ENCODE data around the gene ATXN2.

DNA sequence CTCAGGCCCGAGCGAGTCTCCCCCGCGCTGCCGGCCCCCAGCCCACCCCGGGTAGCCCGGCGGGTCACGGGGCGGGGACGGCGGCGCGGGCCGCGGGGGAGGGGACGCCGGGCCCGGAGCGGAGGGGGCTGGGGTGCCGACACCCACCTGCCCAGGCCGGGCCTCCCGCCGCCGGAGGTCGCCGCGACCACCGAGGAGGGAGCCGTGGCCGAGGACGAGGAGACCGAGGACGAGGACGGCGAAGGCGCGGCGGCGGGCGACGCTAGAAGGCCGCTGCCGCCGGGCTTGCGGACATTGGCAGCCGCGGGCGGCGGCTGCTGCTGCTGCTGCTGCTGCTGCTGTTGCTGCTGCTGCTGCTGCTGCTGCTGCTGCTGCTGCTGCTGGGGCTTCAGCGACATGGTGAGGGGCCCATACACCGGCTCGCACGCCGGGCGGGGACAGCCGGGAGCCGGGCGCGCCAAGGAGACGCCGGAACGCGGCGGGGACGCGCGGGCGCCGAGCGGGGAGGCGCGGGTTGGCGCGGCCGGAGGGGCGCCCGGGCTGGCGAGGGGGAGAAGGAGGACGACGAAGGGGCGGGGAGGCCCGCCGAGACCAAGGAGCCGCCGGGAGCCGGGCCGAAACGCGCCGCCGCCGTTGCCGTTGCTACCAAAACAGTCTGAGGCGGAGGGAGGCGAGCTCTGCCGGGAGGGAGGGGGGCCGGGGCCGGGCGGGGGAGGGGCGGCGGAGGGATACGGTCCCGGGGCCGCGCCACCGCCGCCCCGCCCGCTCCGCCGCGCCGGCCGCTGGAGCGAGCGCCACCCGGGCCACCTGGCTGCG is at the start of gene ATXN2:
- TF ChIP-seq RAD21 (IDR thresholded peaks at IDR 0.05; ENCODE audit: low read depth): no peak
- TF ChIP-seq TAF1 (IDR thresholded peaks at IDR 0.05; ENCODE audit: low read depth): no peak
- no peak for TF ChIP-seq CEBPB (IDR thresholded peaks at IDR 0.05)
- TF ChIP-seq EP300 (IDR thresholded peaks at IDR 0.05; ENCODE audit: borderline replicate concordance): no peak
- TF ChIP-seq ZBTB7A (IDR thresholded peaks at IDR 0.05; ENCODE audit: low read depth): 0 out of 2 replicates have a peak, but pooled peaks have one; percentile 21
- no peak; the same call in 1 of the 2 replicates for TF ChIP-seq YY1 (IDR thresholded peaks at IDR 0.05; ENCODE audit: low read depth)
- no peak for TF ChIP-seq CREB1 (IDR thresholded peaks at IDR 0.05; ENCODE audit: low read depth)
- TF ChIP-seq, protein P1, sequence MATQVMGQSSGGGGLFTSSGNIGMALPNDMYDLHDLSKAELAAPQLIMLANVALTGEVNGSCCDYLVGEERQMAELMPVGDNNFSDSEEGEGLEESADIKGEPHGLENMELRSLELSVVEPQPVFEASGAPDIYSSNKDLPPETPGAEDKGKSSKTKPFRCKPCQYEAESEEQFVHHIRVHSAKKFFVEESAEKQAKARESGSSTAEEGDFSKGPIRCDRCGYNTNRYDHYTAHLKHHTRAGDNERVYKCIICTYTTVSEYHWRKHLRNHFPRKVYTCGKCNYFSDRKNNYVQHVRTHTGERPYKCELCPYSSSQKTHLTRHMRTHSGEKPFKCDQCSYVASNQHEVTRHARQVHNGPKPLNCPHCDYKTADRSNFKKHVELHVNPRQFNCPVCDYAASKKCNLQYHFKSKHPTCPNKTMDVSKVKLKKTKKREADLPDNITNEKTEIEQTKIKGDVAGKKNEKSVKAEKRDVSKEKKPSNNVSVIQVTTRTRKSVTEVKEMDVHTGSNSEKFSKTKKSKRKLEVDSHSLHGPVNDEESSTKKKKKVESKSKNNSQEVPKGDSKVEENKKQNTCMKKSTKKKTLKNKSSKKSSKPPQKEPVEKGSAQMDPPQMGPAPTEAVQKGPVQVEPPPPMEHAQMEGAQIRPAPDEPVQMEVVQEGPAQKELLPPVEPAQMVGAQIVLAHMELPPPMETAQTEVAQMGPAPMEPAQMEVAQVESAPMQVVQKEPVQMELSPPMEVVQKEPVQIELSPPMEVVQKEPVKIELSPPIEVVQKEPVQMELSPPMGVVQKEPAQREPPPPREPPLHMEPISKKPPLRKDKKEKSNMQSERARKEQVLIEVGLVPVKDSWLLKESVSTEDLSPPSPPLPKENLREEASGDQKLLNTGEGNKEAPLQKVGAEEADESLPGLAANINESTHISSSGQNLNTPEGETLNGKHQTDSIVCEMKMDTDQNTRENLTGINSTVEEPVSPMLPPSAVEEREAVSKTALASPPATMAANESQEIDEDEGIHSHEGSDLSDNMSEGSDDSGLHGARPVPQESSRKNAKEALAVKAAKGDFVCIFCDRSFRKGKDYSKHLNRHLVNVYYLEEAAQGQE (IDR thresholded peaks at IDR 0.05; ENCODE audit: low read depth): peak; percentile 10; the same call in 1 of the 2 replicates
- TF ChIP-seq, protein P2, sequence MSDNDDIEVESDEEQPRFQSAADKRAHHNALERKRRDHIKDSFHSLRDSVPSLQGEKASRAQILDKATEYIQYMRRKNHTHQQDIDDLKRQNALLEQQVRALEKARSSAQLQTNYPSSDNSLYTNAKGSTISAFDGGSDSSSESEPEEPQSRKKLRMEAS (IDR thresholded peaks at IDR 0.05): no peak
- TF ChIP-seq FOXM1 (IDR thresholded peaks at IDR 0.05; ENCODE audit: borderline replicate concordance, low read depth): no peak
- no peak for TF ChIP-seq NFIC (IDR thresholded peaks at IDR 0.05)
- no peak for TF ChIP-seq TCF12 (IDR thresholded peaks at IDR 0.05; ENCODE audit: low read depth)

Measured in Ishikawa (cell line).